K562 (cell line): ENCODE data around the gene NRXN3. TPM values are rescaled to one million over a fixed set of nuclear protein-coding genes. Genes with fewer than 3 reads are reported as not detected.

Experiments used
- ATAC-seq: fragments of 200-7000 bp; cut with Tn5 transposase; 3 replicates; pipeline ENCODE4 v1.9.1; 2020; ENCODE audit warnings: moderate library complexity
- BruUV-seq: library from RNA; stranded (reverse); fragments of 400-500 nt; replicated peaks from 2 replicates; lab custom pipeline; 2021; lab: Mats Ljungman, UMichigan
- CTCF ChIA-PET: fragments of 300-600 bp; formaldehyde crosslinking; extraction: SDS; loops from one replicate; lab custom pipeline; 2021; ENCODE audit warnings: low intra/inter-chr PET ratio; lab: Yijun Ruan, JAX
- POLR2A ChIA-PET: fragments of 300-600, 350-650 bp; sonication (Branson Sonifier 250); formaldehyde crosslinking; extraction: SDS; loops from one replicate; lab custom pipeline; 2021; ENCODE audit warnings: antibody characterized with exemption, inconsistent platforms; lab: Yijun Ruan, JAX
- DNase-seq, 4 experiments: peaks; one replicate each; pipeline versions ENCODE4 v3.0.0 to v3.0.0-alpha.2; 2011 to 2018; ENCODE audit warnings: low spot score in 3 of 4, mixed read lengths in 3 of 4; ENCODE audit errors: extremely low read depth in 1 of 4
- FAIRE-seq: peaks from 2 replicates; lab custom pipeline; 2011; peaks lifted over from hg19 to GRCh38; lab: Jason Lieb, UNC
- H2AFZ ChIP-seq: 2 replicates; pipeline ENCODE4 v1.6.0; 2011; ENCODE audit warnings: low read depth, low read length, control low read depth, inconsistent platforms
- H3K27ac ChIP-seq: fragments of 200-600 bp; 3 replicates; pipeline ENCODE4 v1.8.0; 2011; ENCODE audit warnings: low read depth, mild to moderate bottlenecking, control low read depth, inconsistent platforms, low read length, moderate library complexity, mixed read lengths; ENCODE audit errors: extremely low read depth
- H3K27me3 ChIP-seq, 2 experiments: fragments of 300-600 bp in 1 of 2; 2 replicates in 1 of 2; 3 replicates in 1 of 2; pipeline versions ENCODE4 v1.6.0 to v1.8.0; 2011; ENCODE audit warnings: inconsistent platforms in 2 of 2, low read length in 2 of 2, mild to moderate bottlenecking in 1 of 2, mixed read lengths in 1 of 2, moderate library complexity in 1 of 2; ENCODE audit not compliant: control insufficient read depth in 2 of 2, insufficient read depth in 2 of 2
- H3K36me3 ChIP-seq: fragments of 300-600 bp; 3 replicates; pipeline ENCODE4 v1.8.0; 2011; ENCODE audit warnings: mild to moderate bottlenecking, low read length, inconsistent platforms; ENCODE audit not compliant: control insufficient read depth, insufficient read depth
- H3K4me1 ChIP-seq, 2 experiments: fragments of 200-600 bp in 1 of 2; replicated peaks in 1 of 2; 2 replicates in 1 of 2; 3 replicates in 1 of 2; pipeline versions ENCODE4 v1.5.1 to v1.8.0; 2011; ENCODE audit warnings: inconsistent platforms in 2 of 2, low read length in 2 of 2, mild to moderate bottlenecking in 1 of 2, mixed read lengths in 1 of 2, moderate library complexity in 1 of 2; ENCODE audit not compliant: control insufficient read depth in 2 of 2, insufficient read depth in 2 of 2
- H3K4me2 ChIP-seq: 2 replicates; pipeline ENCODE4 v1.6.1; 2011; ENCODE audit warnings: low read length, control low read depth, inconsistent platforms, mixed read lengths; ENCODE audit not compliant: insufficient read depth
- H3K4me3 ChIP-seq: fragments of 200-600 bp; sonication (generic), shearing (Covaris generic); 2 replicates; pipeline ENCODE4 v1.5.1; 2016; ENCODE audit warnings: control low read depth, inconsistent platforms
- H3K79me2 ChIP-seq: fragments of 200-600 bp; 3 replicates; pipeline ENCODE4 v1.8.0; 2011; ENCODE audit warnings: low read length, inconsistent platforms; ENCODE audit not compliant: control insufficient read depth, insufficient read depth
- H3K9ac ChIP-seq, 2 experiments: 2 replicates each; pipeline versions ENCODE4 v1.6.0 to v1.6.1; 2011; ENCODE audit warnings: low read depth in 2 of 2, low read length in 2 of 2, control low read depth in 1 of 2, inconsistent platforms in 1 of 2, mild to moderate bottlenecking in 1 of 2, mixed read lengths in 1 of 2; ENCODE audit not compliant: insufficient read depth in 1 of 2
- H3K9me1 ChIP-seq: one replicate; pipeline ENCODE4 v1.6.0; 2011; ENCODE audit warnings: inconsistent platforms, mild to moderate bottlenecking, low read length, moderate library complexity; ENCODE audit not compliant: control insufficient read depth, insufficient read depth
- H3K9me3 ChIP-seq: replicated peaks from 2 replicates; pipeline ENCODE4 v1.5.1; 2011; ENCODE audit warnings: low read depth, low read length, inconsistent platforms; ENCODE audit not compliant: control insufficient read depth, insufficient read depth
- H4K20me1 ChIP-seq: replicated peaks from 2 replicates; pipeline ENCODE4 v1.6.1; 2011; ENCODE audit warnings: low read length, inconsistent platforms, mixed read lengths; ENCODE audit not compliant: control insufficient read depth, insufficient read depth
- BRD4 ChIP-seq: fragments of 200-600 bp; sonication (generic); IDR thresholded peaks from 2 replicates; pipeline ENCODE4 v1.6.1; 2017; ENCODE audit warnings: inconsistent platforms
- KLF16 ChIP-seq: IDR thresholded peaks from 2 replicates; pipeline ENCODE4 v1.6.1; 2016; ENCODE audit warnings: antibody characterized with exemption
- MAFK ChIP-seq: IDR thresholded peaks from 2 replicates; pipeline ENCODE4 v1.6.1; 2011; ENCODE audit warnings: low read length, improper control_type of control experiment
- TSC22D4 ChIP-seq: fragments of 450-650 bp; IDR thresholded peaks from 2 replicates; pipeline ENCODE4 v1.6.1; 2016; ENCODE audit warnings: missing genetic modification characterization, missing biosample characterization, control low read depth
- ZNF146 ChIP-seq: IDR thresholded peaks from one replicate; pipeline ENCODE4 v1.6.1; 2018; ENCODE audit warnings: missing compliant biosample characterization; ENCODE audit not compliant: unreplicated experiment
- ZNF184 ChIP-seq: sonication (generic); formaldehyde crosslinking; IDR thresholded peaks from 2 replicates; pipeline ENCODE4 v1.5.0; 2020; ENCODE audit warnings: missing genetic modification reagents
- ZNF324 ChIP-seq: fragments of 250-450 bp; sonication (Bioruptor Pico); IDR thresholded peaks from 2 replicates; pipeline ENCODE4 v1.4.0; 2020; ENCODE audit warnings: mild to moderate bottlenecking
- ZNF561 ChIP-seq: fragments of 450-650 bp; formaldehyde crosslinking; conservative IDR thresholded peaks from 2 replicates; pipeline ENCODE4 v1.4.0; 2020; ENCODE audit warnings: mild to moderate bottlenecking, moderate library complexity
- ZNF699 ChIP-seq: fragments of 250-450 bp; sonication (Bioruptor Pico); IDR thresholded peaks from 2 replicates; pipeline ENCODE4 v1.8.0; 2021; ENCODE audit warnings: mild to moderate bottlenecking, moderate library complexity; ENCODE audit not compliant: insufficient replicate concordance
- ZSCAN29 ChIP-seq: fragments of 450-650 bp; IDR thresholded peaks from 2 replicates; pipeline ENCODE4 v1.6.1; 2017
- WGBS: fragments of 100-300 bp; shearing (Covaris generic); methylation state at CpG from one replicate; pipeline ENCODE4 v1.1.6; 2016; ENCODE audit warnings: low coverage, mixed read lengths; ENCODE audit not compliant: insufficient coverage; ENCODE audit errors: missing lambda C conversion rate; 5-methylcytosine and 5-hydroxymethylcytosine counted together
- in situ Hi-C: fragments of 300-500 bp; cut with MboI; formaldehyde crosslinking; loops from 4 replicates; pipeline ENCODE4 v1.15.0; 2018; ENCODE audit warnings: inconsistent platforms, mixed read lengths
- intact Hi-C: fragments of 100-400 bp; cut with micrococcal nuclease; formaldehyde crosslinking; loops from 2 replicates; pipeline ENCODE4 v1.14.2; 2022
- polyA plus RNA-seq, 8 experiments: library from polyadenylated mRNA; depleted of rRNA in 4 of 8; stranded (reverse) in 5 of 8; unstranded in 3 of 8; fragments of >200 nt; fragmentation: Nextera tagmentation in 2 of 8; fragmentation: Illumina TruSeq in 1 of 8; extraction: Ambion mirVana in 2 of 8; extraction: Trizol in 1 of 8; gene quantifications; 2 replicates each; pipeline versions ENCODE4 v1.2.1 to v1.2.3, GENCODE V29; 2011 to 2014; ENCODE audit warnings: inconsistent platforms in 1 of 8, missing spikeins in 1 of 8
- total RNA-seq, 7 experiments: library from RNA; depleted of rRNA in 6 of 7; stranded (reverse); fragments of >200 nt in 6 of 7; fragmentation: Illumina TruSeq in 2 of 7; extraction: Trizol in 2 of 7; gene quantifications; 2 replicates each; pipeline versions ENCODE4 v1.2.1 to v1.2.3, GENCODE V29; 2011 to 2021; ENCODE audit warnings: low replicate concordance in 1 of 7
- TF ChIP-seq, protein P1 (sequence below): sonication (generic); formaldehyde crosslinking; IDR thresholded peaks from 2 replicates; pipeline ENCODE4 v1.8.0; 2023; ENCODE audit warnings: mild to moderate bottlenecking, missing genetic modification reagents
- TF ChIP-seq, protein P2 (sequence below), 2 experiments: fragments of 450-650 bp in 1 of 2; sonication (generic) in 1 of 2; formaldehyde crosslinking; conservative IDR thresholded peaks; 2 replicates each; pipeline versions ENCODE4 v1.4.0 to v1.8.1; 2020 to 2022; ENCODE audit warnings: mild to moderate bottlenecking in 1 of 2, missing genetic modification reagents in 1 of 2
- TF ChIP-seq, protein P3 (sequence below): fragments of 250-450 bp; sonication (Bioruptor Pico); IDR thresholded peaks from 2 replicates; pipeline ENCODE4 v1.8.0; 2021; ENCODE audit warnings: moderate library complexity, mild to moderate bottlenecking, inconsistent platforms

NRXN3 gene
- total and polyA plus RNA-seq, 9 of the 15 experiments (the other 6 are each of a cell fraction or from before 2014, with no cell fraction given), result 0.09 TPM; not detected in 8

DNA sequence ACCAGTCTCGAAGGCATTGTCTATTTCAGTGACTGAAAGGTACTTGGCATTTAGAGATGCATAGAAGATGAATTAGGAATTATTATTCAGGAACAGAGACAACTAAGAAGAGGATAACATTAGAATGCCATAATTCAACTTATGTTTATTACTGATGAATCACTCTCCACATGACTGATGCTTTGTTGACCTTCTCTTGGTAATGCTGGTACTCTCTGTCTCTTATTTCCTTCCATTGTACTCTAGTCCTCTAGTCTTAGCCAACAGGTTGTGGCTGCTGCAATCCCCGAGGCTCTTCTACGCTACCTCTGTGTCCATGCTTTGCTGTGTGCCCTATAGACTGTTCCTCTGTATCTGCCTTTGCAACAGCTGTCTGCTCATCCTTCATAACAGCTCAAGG is 652.9 kb downstream of the NRXN3 start (continued):
- TF ChIP-seq, protein P1, sequence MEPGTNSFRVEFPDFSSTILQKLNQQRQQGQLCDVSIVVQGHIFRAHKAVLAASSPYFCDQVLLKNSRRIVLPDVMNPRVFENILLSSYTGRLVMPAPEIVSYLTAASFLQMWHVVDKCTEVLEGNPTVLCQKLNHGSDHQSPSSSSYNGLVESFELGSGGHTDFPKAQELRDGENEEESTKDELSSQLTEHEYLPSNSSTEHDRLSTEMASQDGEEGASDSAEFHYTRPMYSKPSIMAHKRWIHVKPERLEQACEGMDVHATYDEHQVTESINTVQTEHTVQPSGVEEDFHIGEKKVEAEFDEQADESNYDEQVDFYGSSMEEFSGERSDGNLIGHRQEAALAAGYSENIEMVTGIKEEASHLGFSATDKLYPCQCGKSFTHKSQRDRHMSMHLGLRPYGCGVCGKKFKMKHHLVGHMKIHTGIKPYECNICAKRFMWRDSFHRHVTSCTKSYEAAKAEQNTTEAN, result no peak
- no peak for TF ChIP-seq KLF16

DNA sequence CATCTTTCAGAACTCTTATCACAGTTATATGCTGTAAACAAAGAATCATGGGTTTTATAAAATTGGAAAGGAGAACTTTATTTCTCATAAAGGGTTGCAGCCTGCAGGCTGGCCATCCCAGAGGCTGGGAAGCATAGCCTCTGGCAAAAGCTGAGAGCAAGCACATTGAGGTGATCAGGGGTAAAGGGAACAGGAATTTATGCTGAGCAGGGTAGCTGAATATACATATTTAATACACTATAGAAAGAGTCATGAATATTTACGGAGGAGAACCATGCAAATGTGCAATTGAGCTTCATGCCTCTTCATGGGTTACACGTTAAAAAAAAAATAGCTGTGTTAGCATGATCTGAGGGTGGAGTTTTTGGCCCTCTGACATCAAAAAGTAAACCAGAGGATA is 653.3 kb downstream of the NRXN3 start:
- Histone ChIP-seq H3K36me3 (no peaks in the 10 kb centered on the region), H3K27me3 (no peaks in the 10 kb centered on the region), H3K27ac (no peak overlapping the region), H3K9ac (no peak overlapping the region), H3K9me3 (no peaks in the 10 kb centered on the region), H3K79me2 (no peaks in the 10 kb centered on the region), H4K20me1 (no peaks in the 10 kb centered on the region), H3K9me1 (no peaks in the 10 kb centered on the region), H3K4me1 (no peaks in the 10 kb centered on the region), H3K4me3 (no peak overlapping the region), H2AFZ (no peak overlapping the region), H3K4me2 (no peak overlapping the region)
- TF ChIP-seq, protein P2, sequence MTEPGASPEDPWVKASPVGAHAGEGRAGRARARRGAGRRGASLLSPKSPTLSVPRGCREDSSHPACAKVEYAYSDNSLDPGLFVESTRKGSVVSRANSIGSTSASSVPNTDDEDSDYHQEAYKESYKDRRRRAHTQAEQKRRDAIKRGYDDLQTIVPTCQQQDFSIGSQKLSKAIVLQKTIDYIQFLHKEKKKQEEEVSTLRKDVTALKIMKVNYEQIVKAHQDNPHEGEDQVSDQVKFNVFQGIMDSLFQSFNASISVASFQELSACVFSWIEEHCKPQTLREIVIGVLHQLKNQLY (CRISPR knock-in tag; conservative IDR thresholded peaks at IDR 0.05), result no peak
- no peak for TF ChIP-seq ZNF699
- TF ChIP-seq, protein P3, sequence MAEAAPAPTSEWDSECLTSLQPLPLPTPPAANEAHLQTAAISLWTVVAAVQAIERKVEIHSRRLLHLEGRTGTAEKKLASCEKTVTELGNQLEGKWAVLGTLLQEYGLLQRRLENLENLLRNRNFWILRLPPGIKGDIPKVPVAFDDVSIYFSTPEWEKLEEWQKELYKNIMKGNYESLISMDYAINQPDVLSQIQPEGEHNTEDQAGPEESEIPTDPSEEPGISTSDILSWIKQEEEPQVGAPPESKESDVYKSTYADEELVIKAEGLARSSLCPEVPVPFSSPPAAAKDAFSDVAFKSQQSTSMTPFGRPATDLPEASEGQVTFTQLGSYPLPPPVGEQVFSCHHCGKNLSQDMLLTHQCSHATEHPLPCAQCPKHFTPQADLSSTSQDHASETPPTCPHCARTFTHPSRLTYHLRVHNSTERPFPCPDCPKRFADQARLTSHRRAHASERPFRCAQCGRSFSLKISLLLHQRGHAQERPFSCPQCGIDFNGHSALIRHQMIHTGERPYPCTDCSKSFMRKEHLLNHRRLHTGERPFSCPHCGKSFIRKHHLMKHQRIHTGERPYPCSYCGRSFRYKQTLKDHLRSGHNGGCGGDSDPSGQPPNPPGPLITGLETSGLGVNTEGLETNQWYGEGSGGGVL (CRISPR knock-in tag), result no peak
- no peak for TF ChIP-seq ZNF184
- no peak for TF ChIP-seq ZSCAN29
- no peak for TF ChIP-seq BRD4
- TF ChIP-seq ZNF324 (CRISPR knock-in tag), result no peak
- TF ChIP-seq ZNF561 (CRISPR knock-in tag), result no peak
- TF ChIP-seq MAFK, result no peak
- TF ChIP-seq TSC22D4, result no peak
- TF ChIP-seq ZNF146 (CRISPR knock-in tag), result no peak
- 0% methylated on average over 2 of the region's 2 CpGs for WGBS
- intact Hi-C loops (no loop called here), in situ Hi-C loops (no loop called here)
- ChIA-PET CTCF (no interaction called here), POLR2A (no interaction called here)
- no peak for DNase-seq
- ATAC-seq, result no peak
- no TSS peak for BruUV-seq
- no peak for FAIRE-seq
